ENCODE results near the gene ABCG5. TPM values are rescaled to one million over a fixed set of nuclear protein-coding genes. Genes with fewer than 3 reads are reported as not detected.

The ABCG5 gene
- total RNA-seq, 2 donors from 2014 or later = not detected

GRCh38 chr2:43874776-43875451 lies 36.3 kb upstream of the ABCG5 start:
- 86 to 89% methylated on average over 5 to 11 of the region's 11 CpGs for WGBS, 2 experiments (ENCODE audit: insufficient coverage in 1 of 2, insufficient read length in 1 of 2)
- no peak for DNase-seq

GRCh38 chr2:43872151-43872550 lies 33.5 kb upstream of the ABCG5 start:
- peaks cover 51% of the 10 kb centered on the region for H3K27me3 Mint-ChIP-seq (ENCODE audit: insufficient read depth)
- Histone ChIP-seq H3K4me3 (ENCODE audit: low read length) (no peak overlapping the region), H3K9ac (ENCODE audit: extremely low read depth, low read length, poor library complexity, severe bottlenecking) (no peak overlapping the region), H3K36me3 (ENCODE audit: control insufficient read depth, insufficient read depth, low read length) (no peaks in the 10 kb centered on the region), H3K27me3 (ENCODE audit: control insufficient read depth, insufficient read depth, low read length, poor library complexity, severe bottlenecking) (peaks cover 74% of the 10 kb centered on the region), H3K9me3 (ENCODE audit: control insufficient read depth, low read length) (peaks cover 29% of the 10 kb centered on the region), H3K27ac (ENCODE audit: low read depth, low read length) (no peak overlapping the region), H3K4me1 (ENCODE audit: control insufficient read depth, insufficient read depth, low read length) (no peaks in the 10 kb centered on the region)
- H3K4me1 Mint-ChIP-seq = no peaks in the 10 kb centered on the region
- no peak overlapping the region for H3K4me3 Mint-ChIP-seq
- WGBS, 2 experiments (ENCODE audit: insufficient coverage in 1 of 2, insufficient read length in 1 of 2) = 81 to 89% methylated on average over 3 to 12 of the region's 12 CpGs
- H3K9me3 Mint-ChIP-seq = peaks cover 3% of the 10 kb centered on the region
- DNase-seq = no peak
- TF ChIP-seq CTCF (conservative IDR thresholded peaks at IDR 0.05) = no peak
- H3K36me3 Mint-ChIP-seq (ENCODE audit: low read depth) = no peaks in the 10 kb centered on the region
- H3K27ac Mint-ChIP-seq = no peak overlapping the region

More at GRCh38 chr2:43874776-43875451, 36.3 kb upstream of the ABCG5 start:
- H3K36me3 ChIP-seq (ENCODE audit: control insufficient read depth, insufficient read depth, low read length) = no peaks in the 10 kb centered on the region
- H3K4me1 ChIP-seq (ENCODE audit: control insufficient read depth, insufficient read depth, low read length) = no peaks in the 10 kb centered on the region
- H3K27ac ChIP-seq (ENCODE audit: low read depth, low read length) = no peak overlapping the region
- Mint-ChIP-seq H3K4me1 (peaks cover 16% of the 10 kb centered on the region), H3K36me3 (ENCODE audit: low read depth) (no peaks in the 10 kb centered on the region), H3K9me3 (no peaks in the 10 kb centered on the region), H3K4me3 (no peak overlapping the region), H3K27ac (no peak overlapping the region), H3K27me3 (ENCODE audit: insufficient read depth) (peaks cover 29% of the 10 kb centered on the region)
- H3K4me3 ChIP-seq (ENCODE audit: low read length) = no peak overlapping the region
- H3K27me3 ChIP-seq (ENCODE audit: control insufficient read depth, insufficient read depth, low read length, poor library complexity, severe bottlenecking) = peaks cover 48% of the 10 kb centered on the region
- TF ChIP-seq CTCF (conservative IDR thresholded peaks at IDR 0.05) = peak; percentile 13
- H3K9ac ChIP-seq (ENCODE audit: extremely low read depth, low read length, poor library complexity, severe bottlenecking) = no peak overlapping the region
- peaks cover 5% of the 10 kb centered on the region for H3K9me3 ChIP-seq (ENCODE audit: control insufficient read depth, low read length)

GRCh38 chr2:43855292-43855691 lies 16.7 kb upstream of the ABCG5 start:
- H3K9ac ChIP-seq (ENCODE audit: extremely low read depth, low read length, poor library complexity, severe bottlenecking) = no peak overlapping the region
- H3K4me3 Mint-ChIP-seq = no peak overlapping the region
- H3K36me3 ChIP-seq (ENCODE audit: control insufficient read depth, insufficient read depth, low read length) = no peaks in the 10 kb centered on the region
- WGBS, 2 experiments (ENCODE audit: insufficient coverage in 1 of 2, insufficient read length in 1 of 2) = 87 to 92% methylated on average over 2 of the region's 2 CpGs
- H3K27me3 Mint-ChIP-seq (ENCODE audit: insufficient read depth) = peaks cover 60% of the 10 kb centered on the region
- H3K27ac Mint-ChIP-seq = no peak overlapping the region
- no peaks in the 10 kb centered on the region for H3K4me1 ChIP-seq (ENCODE audit: control insufficient read depth, insufficient read depth, low read length)
- H3K4me3 ChIP-seq (ENCODE audit: low read length) = no peak overlapping the region
- no peak overlapping the region for H3K27ac ChIP-seq (ENCODE audit: low read depth, low read length)
- no peaks in the 10 kb centered on the region for H3K4me1 Mint-ChIP-seq
- peaks cover 82% of the 10 kb centered on the region for H3K27me3 ChIP-seq (ENCODE audit: control insufficient read depth, insufficient read depth, low read length, poor library complexity, severe bottlenecking)
- peaks cover 41% of the 10 kb centered on the region for H3K9me3 ChIP-seq (ENCODE audit: control insufficient read depth, low read length)
- DNase-seq = no peak
- H3K36me3 Mint-ChIP-seq (ENCODE audit: low read depth) = no peaks in the 10 kb centered on the region
- peaks cover 4% of the 10 kb centered on the region for H3K9me3 Mint-ChIP-seq
- no peak for TF ChIP-seq CTCF (conservative IDR thresholded peaks at IDR 0.05)
